GM12892 (cell line): ENCODE measurements around the gene IGF2BP3.

Source experiments
- POLR2A ChIP-seq: IDR thresholded peaks from 2 replicates; pipeline ENCODE4 v1.6.1; 2011; ENCODE audit warnings: low read depth, low read length, control low read depth
- POLR2AphosphoS5 ChIP-seq: IDR thresholded peaks from 2 replicates; pipeline ENCODE4 v1.6.1; 2011; ENCODE audit warnings: low read depth, low read length, control low read depth

DNA sequence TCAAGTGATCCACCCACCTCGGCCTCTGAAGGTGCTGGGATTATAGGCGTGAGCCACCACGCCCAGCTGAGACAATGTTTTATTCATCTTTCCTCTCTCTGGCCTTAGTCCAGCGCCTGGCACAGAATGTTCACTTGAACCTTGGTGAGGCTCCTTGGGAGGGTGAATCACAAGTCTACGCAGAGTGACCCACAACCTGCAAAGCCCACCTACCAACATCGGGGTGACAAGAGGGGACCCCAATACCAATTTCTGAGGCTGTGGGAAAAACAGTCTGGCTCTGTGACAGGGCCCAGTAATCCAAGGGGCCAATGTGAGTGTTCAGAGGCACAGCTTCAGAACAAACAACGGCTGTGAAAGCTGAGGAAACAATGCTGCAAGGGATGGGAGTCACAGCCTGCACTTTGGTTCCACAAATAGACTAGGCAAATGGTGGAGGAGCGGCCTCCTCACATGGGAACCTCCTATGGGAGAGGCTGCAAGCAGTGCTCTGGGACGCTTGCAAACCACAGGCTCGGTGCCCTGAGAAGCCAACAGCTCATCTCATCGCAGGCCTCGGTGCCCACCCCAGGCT, 176.7 kb downstream of the IGF2BP3 start:
- TF ChIP-seq POLR2A (no peak), POLR2AphosphoS5 (no peak)
